Islet of Langerhans (tissue), 1 donor: ENCODE results near the gene SEC23IP.

Experiments used
- FAIRE-seq: peaks from one replicate; lab custom pipeline; 2011; peaks lifted over from hg19 to GRCh38; lab: Jason Lieb, UNC

The SEC23IP gene

DNA sequence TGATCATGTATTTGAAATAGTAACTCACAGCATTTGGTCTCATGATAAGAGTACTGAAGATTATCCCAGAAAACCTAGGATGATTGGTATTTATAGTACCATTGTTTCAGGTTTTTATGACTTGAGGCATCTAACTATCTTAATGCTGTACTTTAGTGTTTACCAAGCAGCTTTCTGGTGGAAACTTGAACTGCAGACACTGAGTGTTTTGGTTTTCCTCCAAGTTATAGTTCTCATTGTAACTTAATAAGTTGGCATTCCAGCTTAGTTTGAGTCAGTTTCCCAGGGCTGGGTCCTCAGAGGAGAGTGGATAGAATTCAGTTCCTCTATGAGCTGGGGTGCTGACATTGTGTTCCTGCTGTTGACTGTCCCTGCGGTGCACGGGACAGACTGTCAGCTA lies 50.4 kb downstream of the SEC23IP start:
- FAIRE-seq: no peak

DNA sequence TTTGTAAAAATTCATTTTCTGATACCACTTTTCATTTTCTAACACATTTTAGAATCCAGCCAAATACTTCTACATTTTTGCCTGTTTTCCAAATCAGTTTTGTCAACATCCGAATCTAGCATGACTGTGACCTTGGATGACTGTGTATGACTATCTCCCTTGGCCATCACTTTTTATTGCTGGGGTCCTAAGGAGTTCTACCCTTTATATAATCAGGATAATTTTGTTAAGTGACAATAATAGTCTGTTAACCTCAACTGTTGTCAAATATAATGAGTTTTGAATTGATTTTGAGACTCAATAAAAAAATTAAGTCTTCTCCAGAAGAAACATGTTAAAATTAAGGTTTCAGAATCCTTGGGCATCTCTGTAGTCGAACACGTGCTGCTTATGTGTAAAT lies 53.3 kb downstream of the SEC23IP start:
- FAIRE-seq: no peak

DNA sequence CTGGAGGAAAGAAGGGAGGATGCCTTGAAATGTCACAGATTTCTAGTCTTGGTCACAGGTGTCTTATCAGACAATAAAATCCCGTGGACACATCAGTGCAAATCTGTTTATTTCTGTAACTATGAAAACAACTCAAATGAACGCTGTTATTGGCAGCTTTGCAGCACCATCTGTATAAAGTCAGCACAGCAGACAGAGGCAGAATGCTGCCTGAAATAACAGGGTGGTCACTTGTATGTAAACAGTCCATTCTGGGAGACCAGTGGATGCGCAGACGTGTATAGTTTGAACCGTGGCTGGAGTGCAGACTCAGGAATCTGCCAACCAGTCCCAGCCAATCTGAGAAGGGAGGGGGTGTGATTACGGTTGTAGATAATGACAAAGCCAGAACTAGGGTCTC lies 54.8 kb downstream of the SEC23IP start:
- FAIRE-seq: no peak

DNA sequence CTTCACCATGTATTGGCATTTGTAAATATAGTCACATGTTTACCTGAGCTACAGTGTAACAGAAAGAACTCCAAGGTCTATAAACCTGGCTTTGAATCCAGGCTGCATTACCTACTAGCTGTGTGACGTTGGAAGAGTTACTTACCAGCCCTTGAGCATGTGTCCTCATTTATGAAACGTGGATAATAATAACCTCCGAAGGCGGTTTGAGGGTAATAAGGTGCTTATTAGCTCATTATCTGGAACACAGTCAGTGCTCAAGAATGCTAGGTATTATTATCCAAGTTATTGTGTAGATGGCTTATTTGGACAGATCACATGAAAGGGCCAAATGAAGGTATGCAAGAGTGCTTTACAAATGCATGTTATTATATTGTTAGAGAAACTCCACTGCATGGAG lies 64.9 kb downstream of the SEC23IP start:
- FAIRE-seq: no peak

DNA sequence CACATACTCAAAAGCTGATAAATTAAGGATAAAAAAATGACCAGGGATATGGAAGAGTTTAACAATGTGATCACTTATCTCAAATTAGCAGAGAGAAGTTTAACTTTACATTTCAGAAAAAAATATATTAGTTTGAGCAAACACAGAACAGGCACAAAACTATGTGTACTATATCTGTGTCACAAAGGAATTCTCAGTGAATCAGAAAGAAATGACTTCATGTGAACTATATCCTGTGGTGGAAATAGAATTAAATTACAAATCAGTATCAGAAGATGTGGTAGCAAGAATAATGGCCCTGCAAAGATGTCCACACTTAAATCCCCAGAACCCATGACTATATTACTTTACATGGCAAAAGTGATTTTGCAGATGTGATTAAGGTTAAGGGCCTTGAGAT lies 70.3 kb downstream of the SEC23IP start:
- no peak for FAIRE-seq

DNA sequence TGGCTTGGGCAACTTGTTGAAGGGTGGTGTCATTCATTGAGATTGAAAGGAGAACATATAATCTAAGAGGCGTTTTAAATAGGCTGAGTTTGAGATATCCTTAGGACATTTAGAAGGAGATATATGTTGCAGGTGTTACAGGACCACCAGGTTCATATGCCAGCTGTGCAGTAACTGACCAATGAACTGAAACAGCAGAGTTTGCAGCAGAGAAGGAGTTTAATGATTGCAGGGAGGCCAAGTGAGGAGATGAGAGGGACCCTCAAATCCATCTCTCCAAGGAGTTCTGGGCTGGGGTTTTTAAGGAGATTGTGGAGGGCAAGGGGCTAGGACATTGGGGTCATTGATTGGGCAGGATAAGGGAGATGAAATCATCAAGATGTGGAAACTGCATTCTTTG lies 74.5 kb downstream of the SEC23IP start:
- no peak for FAIRE-seq

DNA sequence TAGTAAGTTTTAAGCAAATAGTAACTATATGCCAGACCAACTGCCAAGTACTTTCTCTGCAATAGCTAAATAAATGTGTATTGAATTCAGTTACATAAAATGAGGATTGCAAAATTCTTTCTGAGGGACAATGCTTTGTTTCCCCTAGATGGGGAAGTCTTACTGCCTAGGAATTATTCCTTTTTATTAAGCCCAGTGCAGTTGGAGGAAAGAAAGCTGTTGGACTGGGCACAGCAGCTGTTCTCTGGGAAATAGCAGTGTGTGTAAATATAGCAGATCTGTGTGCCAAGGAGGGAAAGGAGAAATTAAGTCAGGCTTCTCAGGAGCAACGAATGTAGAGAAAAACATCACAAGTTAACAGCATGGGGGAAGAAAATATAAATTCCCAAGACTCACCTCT lies 77.1 kb downstream of the SEC23IP start:
- FAIRE-seq: no peak

DNA sequence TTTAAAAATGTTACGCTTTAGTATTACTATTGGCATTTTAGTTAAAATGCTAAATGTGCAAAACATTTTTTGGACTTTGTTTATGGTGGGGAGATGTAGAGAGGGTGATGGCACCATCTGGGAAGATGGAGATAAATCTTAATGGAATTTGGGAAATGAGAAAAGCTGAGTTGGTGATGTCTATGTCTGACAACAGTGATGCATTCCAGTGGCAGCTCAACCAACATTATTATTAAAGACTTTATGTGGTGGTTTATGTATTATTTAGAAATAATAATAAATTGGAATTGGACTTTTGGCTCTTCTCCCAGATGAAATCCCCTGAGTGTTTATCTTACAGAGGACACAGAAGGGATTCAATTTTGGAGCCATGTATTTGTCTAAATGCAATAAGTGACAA lies 77.6 kb downstream of the SEC23IP start:
- FAIRE-seq: no peak

DNA sequence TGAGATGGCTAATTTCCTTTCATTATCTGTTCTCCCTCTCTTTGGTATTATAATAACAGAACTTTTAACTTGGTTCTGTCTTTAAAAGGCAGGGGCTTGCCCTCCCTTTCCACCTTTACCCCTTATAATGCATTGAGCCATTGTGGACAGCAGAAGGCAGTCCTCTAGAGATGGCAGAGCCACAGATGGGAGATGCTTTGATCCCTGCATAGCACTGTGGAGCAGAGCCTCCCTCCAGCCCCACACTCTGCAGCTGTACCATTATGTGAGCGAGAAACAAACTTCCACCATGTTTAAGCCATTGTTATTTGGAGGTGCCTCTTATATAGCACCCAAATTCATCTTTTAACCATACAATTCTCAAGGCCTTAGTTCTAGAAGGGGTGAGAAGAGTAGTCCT lies 78.4 kb downstream of the SEC23IP start:
- FAIRE-seq: no peak

DNA sequence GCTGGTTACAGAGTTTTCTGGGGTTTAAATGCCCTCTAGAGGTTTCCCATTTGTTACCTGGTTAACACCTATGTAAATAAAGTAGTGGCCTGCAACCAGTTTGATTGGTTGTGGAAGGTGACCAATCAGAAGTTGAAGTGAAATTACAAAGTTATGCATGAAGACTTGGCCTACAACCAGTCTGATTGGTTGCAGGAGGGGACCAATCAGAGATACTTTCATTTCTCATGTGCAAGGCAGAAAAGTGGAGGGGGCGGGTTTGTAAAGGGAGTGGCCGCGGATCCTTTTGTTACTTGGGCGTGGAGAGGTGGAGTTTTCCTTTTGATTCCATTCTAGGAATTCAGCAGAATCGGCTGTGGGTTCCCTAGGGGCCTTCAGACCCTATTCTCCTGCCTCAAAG lies 80.8 kb downstream of the SEC23IP start:
- FAIRE-seq: no peak

DNA sequence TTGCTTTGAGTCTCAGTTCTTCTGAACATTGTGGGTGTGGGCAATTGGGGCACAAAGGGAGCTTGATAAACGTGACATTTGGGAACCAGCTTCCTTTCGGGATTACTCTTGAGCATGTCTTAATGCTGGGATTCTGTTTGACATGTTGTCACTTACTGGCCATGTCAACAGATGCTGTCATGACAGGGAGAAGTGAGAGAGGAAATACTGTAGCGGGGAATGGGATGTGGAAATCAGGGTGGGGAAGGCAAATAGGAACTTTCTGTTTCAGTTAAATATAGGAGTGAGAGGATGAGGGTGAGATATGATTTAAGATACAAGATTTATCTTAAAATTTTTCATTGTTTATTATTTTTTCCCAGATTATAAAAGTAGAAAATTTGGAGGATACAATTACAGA lies 83.9 kb downstream of the SEC23IP start:
- FAIRE-seq: no peak

DNA sequence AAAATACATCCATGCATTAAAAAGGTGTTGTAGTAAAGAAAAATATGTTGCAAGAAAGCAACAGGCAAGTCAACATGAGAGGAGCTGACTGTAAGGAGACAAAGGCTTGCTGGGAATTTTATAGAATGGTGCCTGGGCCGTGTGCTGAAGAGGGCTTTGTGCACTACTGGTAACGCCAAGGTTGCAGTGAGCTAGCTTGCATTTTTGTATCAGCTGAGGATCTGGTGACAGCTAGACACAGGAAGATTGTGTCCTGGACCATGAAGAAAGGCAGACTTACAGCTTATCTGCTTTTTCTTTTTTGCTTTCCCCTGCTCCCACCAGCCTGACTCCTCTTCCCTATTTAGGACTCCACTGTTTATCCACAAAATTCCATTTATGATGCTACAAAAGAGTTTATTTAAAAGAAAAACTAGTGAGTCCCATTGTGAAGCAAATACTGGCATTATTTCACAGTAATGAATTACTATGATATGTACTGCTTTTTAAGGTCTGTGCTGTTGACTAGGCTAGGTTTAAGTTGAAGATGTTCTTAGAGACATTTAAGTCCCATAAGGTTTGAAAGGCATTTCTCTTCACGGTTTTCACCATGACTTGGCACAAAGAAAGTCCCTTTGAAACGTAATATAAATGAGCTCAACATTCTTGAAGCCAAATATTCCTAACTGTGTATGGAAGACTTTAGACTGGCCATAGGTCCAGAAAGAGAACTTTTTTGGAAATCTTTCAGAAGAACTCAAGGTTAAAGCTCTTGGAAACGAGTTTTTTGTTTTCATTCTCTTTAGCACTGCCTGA lies 88.6 kb downstream of the SEC23IP start:
- FAIRE-seq: no peak

DNA sequence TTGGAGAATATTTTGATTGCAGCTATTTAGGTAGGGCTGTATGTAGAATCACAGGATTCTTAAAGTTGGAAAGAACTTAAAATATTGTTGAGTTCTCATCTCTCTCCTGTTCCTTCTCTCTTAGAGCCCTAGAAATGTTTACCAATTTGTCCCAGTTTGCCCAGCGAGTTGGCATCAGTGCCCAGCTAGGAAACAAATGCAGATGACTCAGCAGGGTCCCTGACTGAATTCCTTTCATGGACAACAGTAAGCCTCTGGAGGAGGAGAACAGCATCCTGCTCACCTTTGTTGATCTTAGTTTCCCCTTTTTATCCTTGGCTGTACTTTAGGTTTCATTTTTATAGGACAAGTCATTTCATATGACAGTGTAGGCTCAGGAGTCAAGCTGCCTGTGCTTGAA lies 89.3 kb downstream of the SEC23IP start:
- no peak for FAIRE-seq

DNA sequence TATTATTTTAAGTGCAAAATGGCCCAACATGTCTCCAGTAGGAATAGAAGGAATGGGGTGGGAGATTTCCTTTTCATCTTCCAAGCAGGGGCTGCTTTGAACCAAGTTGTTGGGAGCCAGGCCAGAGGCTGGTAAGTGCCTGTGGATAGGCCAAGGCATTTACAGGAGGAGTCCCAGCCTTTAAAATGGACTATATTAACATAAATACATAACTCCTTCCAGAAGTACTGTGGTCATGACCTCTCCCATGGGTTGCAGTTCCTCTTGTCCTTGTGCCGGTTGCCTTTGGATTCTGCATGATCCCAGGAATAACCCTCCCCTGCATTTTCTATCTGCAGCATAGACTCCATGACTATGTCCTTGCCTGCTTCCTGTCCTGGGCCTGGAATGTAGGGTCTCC lies 95.8 kb downstream of the SEC23IP start:
- FAIRE-seq: no peak

DNA sequence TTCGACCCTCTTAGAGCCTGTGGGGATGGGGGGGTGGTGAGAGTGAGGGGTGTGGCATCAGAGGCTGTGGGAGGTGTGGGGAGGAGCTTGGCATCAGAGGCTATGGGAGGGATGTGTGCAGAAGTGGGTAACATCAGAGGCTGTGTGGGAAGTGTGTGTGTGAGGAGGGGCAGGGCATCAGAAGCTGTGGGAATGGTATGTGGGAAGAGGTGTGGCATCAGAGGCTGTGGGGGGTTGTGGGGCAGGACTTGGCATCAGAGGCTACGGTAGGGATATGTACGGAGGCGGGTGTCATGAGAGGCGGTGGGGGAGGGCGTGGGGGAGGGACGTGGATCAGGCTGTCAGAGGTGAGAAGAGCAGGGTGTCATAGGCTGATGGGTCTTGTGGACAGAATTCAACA lies 97.4 kb downstream of the SEC23IP start:
- FAIRE-seq: no peak

DNA sequence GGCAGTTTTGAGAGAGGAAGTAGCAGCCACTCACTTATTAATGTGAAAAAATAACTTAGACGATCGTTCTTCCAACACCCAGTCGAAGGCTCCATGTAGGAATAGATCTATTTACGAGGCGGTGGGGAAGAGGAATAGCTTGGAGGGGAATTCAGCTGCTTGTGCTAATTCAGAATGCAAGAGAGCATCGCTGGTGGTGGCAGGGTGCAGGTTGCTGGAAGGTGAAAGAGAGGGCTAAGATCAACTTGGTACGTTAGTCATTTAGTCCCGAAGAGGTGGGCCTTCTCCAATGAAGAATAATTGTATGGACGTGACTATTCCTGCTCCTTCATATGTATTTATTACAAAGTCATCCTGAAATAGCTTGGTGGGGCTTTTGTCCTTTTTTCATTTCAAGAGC lies 98.5 kb downstream of the SEC23IP start:
- FAIRE-seq: no peak

DNA sequence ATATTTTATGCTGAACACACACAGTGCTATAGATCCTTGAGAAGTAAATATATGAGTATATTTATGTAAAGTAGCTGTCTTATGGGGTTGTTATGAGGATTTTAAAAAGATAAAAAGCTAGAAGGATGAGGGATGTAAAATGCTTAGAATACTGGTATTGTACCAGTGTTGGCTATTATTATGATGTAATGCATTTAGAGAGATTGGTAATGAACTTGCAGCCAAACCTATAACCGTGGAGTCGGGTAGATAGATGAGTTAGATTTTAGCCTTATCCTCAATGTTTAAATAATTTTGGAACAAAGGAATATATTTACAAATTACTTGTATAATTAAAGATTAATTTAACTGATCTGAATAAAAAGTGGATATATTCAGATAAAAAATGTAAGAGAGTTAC lies 99.3 kb downstream of the SEC23IP start:
- FAIRE-seq: no peak
